GM19099 (cell line): ENCODE results near the gene FAM184B.

ENCODE experiments used
- POLR2A ChIP-seq: IDR thresholded peaks from 3 replicates; pipeline ENCODE4 v1.6.1; 2011; ENCODE audit warnings: low read depth; ENCODE audit not compliant: insufficient read length; ENCODE audit errors: extremely low read depth

FAM184B gene

GRCh38 chr4:17646693-17647092 is 134.7 kb downstream of the FAM184B start:
- no peak for TF ChIP-seq POLR2A

DNA sequence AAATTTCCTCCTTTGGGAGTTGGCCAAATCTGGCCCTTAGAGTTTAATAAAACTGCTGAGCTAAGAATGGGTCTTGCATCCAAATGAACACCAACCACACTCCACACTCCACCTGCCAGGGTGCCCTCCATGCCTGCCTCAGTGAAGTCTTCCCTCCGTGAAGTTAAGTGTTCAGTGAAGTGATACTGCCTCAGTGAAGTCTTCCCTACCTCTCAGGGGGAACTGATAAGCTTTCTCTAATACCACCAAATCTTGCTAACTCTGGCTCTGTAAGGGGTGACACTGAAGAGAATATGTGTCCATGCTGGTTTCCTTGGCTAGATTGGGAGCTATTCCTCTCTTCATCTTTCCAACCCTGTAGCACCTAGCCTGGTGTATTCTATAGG is 139.0 kb downstream of the FAM184B start:
- no peak for TF ChIP-seq POLR2A

DNA sequence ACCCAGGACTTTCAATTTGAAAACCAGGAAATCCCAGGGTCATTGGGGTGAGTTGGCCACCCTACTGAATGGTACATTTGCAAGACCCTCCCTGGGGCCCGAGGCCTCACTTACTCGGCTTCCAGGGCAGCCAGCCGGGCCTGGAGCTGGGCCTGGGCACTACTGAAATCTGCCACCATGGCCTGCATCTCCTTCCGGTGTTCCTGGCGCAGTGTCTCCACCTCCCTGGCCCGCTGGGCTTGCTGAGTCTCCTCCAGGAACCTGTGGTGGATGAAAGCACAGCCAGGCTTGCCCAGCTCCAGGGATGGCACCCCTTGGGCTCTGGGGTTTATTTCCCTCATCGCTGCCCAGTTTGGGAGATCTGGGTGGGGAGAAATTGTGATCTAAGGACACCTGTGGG is 142.3 kb downstream of the FAM184B start:
- TF ChIP-seq POLR2A: no peak

DNA sequence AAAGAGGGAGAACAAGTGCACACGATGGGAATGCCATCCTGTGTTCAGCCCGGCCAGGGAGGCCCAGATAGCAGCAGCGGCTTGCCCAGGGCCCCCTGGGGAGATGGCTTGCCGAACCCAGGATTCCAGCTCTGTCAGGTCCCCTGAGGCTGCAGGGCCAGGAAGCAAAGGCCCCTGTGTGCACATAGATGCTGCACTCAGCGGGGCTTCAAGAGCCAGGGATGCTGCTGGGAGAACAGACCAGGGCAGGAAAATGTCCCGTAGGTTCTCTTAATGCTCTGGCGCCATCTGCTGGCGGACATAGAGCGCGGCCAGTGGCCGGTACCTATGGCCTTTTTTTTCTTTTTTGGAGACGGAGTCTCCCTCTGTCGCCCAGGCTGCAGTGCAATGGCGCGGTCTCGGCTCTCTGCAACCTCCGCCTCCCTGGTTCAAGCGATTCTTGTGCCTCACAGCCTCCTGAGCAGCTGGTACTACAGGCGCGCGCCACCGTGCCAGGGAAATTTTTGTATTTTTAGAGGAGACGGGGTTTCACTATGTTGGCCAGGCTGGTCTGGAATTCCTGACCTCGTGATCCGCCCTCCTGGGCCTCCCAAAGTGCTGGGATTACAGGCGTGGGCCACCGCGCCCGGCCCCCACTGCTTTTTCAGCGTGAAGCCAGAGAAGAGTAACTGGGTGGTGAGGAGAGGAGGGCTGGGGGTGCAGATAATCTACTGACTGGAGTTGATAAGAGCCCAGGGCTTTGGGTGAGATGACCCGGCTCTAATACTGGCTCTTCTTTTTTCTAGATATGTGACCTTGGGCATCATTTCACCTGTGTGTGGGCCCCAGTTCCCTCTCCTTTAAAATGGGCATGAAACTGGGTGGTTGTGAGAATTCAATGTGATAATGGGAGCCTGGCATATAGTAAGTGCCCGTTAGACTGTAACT is 144.5 kb downstream of the FAM184B start:
- no peak for TF ChIP-seq POLR2A

- no peak for TF ChIP-seq POLR2A
Observed at GRCh38 chr4:17636341-17636695, 145.1 kb downstream of the FAM184B start.

DNA sequence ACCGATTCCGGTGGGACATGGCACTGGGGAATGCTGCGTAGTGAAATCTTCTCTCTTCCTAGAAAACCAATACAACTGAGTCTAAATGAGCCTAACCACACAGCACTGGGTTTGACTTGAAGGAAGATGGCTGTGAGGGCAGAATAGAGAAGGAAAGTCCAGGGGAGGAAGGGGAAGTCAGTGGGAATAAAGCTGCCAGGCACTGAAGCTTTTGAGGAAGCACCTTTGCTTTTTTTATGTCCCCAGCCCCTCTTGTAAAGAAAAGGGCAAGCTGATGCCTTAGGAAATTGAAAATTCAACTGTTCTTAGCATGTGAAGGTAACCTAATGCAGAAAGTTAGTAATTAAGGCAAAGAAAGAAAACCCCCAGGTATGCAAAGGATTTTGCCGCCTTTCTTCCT is 146.4 kb downstream of the FAM184B start:
- no peak for TF ChIP-seq POLR2A

- TF ChIP-seq POLR2A: no peak
Observed at GRCh38 chr4:17633600-17633999, 147.8 kb downstream of the FAM184B start.

DNA sequence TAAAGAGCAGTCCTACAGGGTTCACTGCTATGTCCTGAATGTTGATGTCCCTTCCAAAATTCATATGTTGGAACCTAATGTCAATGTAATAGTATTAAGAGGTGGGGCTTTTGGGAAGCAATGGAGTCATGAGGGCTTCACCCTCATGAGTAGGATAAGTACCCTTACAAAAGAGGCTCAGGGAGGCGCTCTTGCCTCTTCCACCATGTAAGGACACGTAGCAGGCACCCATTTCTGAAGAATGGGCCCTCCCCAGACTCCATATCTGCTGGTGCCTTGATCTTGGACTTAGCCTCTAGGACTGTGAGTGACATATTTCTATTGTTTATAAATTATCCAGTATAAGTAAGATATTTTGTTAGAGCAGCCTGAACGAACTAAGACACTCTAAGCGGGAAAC is 151.2 kb downstream of the FAM184B start:
- TF ChIP-seq POLR2A: no peak

GRCh38 chr4:17624821-17625220 is 156.6 kb downstream of the FAM184B start:
- TF ChIP-seq POLR2A: no peak

DNA sequence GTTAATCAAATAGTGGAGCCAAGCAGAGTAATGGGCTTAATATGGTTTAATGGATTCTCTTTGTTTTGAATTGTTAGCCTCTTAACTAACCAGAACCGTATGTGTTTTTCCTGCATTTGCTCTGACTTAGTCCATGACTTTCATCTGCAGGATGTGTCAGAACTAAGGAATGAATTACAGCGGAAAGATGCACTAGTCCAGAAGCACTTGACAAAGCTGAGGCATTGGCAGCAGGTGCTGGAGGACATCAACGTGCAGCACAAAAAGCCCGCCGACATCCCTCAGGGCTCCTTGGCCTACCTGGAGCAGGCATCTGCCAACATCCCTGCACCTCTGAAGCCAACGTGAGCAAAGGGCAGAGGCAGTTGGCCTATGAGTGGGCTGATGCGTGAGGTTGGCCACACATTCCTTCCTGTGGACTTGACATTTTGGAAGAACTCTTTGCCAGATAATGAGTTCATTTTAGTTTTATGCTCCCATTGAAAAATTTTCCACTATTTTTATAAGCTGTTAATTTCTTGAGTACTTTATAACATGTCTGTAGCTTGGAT is 157.9 kb downstream of the FAM184B start:
- no peak for TF ChIP-seq POLR2A

- no peak for TF ChIP-seq POLR2A
Observed at GRCh38 chr4:17619416-17620105, 161.9 kb downstream of the FAM184B start.

DNA sequence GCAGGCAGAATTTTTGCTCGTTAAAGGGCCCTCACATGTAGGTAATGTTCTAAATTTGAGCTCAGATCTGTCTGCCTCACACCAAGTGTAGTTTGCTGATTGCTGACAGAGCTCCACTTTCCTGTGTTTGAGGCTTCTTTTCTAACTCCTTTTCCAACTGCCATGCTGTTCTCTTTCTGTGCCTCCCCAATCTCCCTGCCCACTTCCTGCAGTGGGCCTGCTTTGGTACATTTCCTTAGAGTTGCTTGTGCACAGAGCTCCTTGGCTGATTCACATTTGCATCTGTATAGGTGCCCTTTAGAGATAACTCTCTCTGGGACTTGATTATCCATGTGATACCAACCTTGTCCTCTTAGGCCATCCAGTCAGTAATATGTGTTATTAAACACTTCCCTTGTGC is 162.5 kb downstream of the FAM184B start:
- TF ChIP-seq POLR2A: no peak

DNA sequence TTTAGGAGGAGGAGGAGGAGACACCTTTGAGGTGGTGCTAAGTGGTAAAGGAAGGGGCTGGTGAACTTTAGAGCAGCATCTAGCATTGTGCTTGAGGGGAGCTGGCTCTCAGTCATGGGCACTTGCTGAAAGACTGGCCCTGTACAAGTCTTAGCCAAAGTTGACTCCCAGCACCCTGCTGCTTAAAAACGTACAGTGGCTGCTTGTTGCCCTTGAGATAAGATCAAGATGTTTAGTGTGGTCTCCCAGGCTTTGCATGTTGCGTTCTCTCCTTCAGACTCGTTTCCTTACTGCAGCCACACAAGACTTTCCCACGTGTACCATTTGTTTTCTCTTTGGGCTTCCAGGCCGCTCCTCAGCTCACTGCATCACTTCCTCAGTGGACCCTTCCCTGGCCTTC is 165.1 kb downstream of the FAM184B start:
- TF ChIP-seq POLR2A: no peak

DNA sequence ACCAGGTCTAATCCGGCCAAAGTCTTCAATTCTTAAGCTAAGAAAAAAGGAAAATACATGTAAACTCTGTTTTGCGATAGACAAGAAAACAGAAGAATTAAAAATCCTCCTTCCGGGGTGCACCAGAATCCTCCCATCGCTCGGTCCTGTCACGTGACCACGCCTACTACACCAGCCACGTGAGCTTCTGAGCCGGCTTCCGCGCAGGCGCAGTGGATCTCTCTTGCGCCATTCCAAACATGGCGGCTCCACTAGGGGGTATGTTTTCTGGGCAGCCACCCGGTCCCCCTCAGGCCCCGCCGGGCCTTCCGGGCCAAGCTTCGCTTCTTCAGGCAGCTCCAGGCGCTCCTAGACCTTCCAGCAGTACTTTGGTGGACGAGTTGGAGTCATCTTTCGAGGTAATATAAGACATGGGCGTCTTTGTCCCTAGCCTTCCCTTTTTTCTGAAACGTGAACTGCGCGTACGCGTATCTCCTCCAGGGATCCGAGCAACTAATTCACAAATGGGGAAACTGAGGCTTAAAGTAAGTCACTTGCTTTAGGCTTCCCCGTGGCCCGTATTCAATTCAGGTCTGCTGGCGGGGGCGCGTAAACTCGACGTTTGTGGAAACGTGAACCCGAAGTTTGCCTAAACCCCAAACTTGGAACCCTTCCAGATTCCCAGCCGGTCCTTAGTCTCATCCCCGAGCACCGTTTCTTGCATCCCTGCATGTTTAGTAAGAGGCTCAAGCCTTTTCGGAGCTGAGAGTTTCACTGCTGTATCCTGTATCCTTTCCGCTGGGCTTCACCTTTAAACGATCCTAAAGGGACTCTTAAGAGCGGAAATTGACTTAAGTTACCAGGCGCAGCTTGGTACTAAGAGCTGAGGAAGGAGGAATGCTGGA is 166.8 kb downstream of the FAM184B start, which contains the start of gene MED28:
Gene MED28 (plus strand): TSS at position 226 of the 884 bp plus-strand sequence. CDS start 14 bp downstream, at position 240.
- peak; percentile 94 for TF ChIP-seq POLR2A

DNA sequence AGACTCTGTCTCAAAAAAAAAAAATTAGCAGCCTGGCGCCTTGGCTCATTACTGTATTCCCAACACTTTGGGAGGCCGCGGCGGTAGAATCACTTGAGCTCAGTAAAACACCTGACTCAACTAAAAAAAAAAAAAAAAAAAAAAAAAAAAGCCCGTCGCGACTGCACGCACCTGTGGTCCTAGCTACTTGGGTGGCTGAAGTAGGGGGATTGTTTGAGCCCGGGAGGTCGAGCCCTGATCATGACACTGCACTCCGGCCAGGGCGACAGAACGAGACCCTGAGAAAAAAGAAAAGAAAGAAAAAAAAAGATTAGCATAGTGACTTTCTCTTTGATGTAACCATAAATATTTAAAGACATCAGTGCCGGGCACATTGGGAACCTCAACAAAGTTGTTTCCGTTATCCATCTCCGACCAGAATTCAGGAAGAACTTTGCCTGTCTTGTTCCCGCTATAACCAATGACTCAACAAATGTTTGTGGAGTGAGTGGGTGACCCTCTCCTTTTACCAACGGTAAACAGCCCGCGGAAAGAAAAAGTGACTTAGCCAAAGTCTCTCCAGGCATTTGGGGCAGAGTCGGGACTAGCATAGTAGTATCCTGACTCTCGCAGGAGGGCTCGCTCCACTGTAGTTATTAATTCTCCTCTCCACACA is 167.5 kb downstream of the FAM184B start:
- TF ChIP-seq POLR2A: no peak

DNA sequence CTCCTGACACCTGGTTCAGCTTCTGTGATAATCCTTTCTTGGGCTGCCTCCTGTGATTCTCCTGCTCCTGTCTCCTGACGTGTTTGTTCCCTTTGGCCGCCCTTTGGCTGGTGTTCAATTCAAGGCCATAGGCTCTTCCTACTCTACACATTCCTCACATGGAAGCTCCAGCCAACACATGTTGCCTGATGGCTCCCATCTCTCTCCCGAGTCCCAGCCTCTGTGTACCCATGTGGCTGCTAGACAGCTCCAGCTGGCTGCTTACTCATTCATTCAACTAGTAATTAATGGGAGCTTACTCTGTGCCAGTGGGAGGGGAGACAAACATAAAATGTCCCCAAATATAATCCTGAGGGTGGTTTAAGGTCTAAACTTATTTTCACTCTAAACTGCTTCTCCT is 176.2 kb downstream of the FAM184B start:
- no peak for TF ChIP-seq POLR2A
